Astrocyte (in vitro differentiated cells and primary cell): Measurements from ENCODE around the gene GPR139. TPM values are rescaled to one million over a fixed set of nuclear protein-coding genes. Genes with fewer than 3 reads are reported as not detected.

ENCODE experiments used
- DNase-seq: peaks from one replicate; pipeline ENCODE4 v3.0.0-alpha.2; 2010; ENCODE audit warnings: low read depth
- FAIRE-seq: peaks from 2 replicates; lab custom pipeline; 2011; peaks lifted over from hg19 to GRCh38; lab: Jason Lieb, UNC
- H2AFZ ChIP-seq: 2 replicates; pipeline ENCODE4 v1.6.0; 2012; ENCODE audit warnings: low read depth, low read length, inconsistent platforms
- H3K27ac ChIP-seq: 2 replicates; pipeline ENCODE4 v1.5.1; 2011; ENCODE audit warnings: low read depth, low read length, inconsistent platforms
- H3K27me3 ChIP-seq: 2 replicates; pipeline ENCODE4 v1.6.0; 2011; ENCODE audit warnings: low read length, inconsistent platforms; ENCODE audit not compliant: insufficient read depth
- H3K36me3 ChIP-seq: 2 replicates; pipeline ENCODE4 v1.5.1; 2011; ENCODE audit warnings: low read length, inconsistent platforms; ENCODE audit not compliant: insufficient read depth
- H3K4me1 ChIP-seq: 2 replicates; pipeline ENCODE4 v1.5.1; 2011; ENCODE audit warnings: low read length, inconsistent platforms; ENCODE audit not compliant: insufficient read depth
- H3K4me2 ChIP-seq: 2 replicates; pipeline ENCODE4 v1.6.0; 2012; ENCODE audit warnings: low read length, inconsistent platforms
- H3K4me3 ChIP-seq: 2 replicates; pipeline ENCODE4 v1.5.1; 2011; ENCODE audit warnings: low read depth, mild to moderate bottlenecking, low read length, inconsistent platforms; ENCODE audit not compliant: insufficient read depth
- H3K79me2 ChIP-seq: 2 replicates; pipeline ENCODE4 v1.6.0; 2012; ENCODE audit warnings: mild to moderate bottlenecking, low read length, inconsistent platforms; ENCODE audit not compliant: insufficient read depth
- H3K9ac ChIP-seq: 2 replicates; pipeline ENCODE4 v1.6.0; 2012; ENCODE audit warnings: mild to moderate bottlenecking, low read length, inconsistent platforms
- H3K9me3 ChIP-seq: 2 replicates; pipeline ENCODE4 v1.5.1; 2012; ENCODE audit warnings: low read depth, mild to moderate bottlenecking, low read length, inconsistent platforms; ENCODE audit not compliant: insufficient read depth
- H4K20me1 ChIP-seq: 2 replicates; pipeline ENCODE4 v1.6.0; 2012; ENCODE audit warnings: low read length, inconsistent platforms; ENCODE audit not compliant: insufficient read depth
- H3K27ac Mint-ChIP-seq: one replicate; pipeline ENCODE4 v1.8.0; 2021; ENCODE audit warnings: mild to moderate bottlenecking, mixed read lengths; ENCODE audit not compliant: unreplicated experiment
- H3K27me3 Mint-ChIP-seq: one replicate; pipeline ENCODE4 v1.8.0; 2021; ENCODE audit warnings: low read depth, mixed read lengths; ENCODE audit not compliant: unreplicated experiment
- H3K36me3 Mint-ChIP-seq: one replicate; pipeline ENCODE4 v1.8.0; 2021; ENCODE audit warnings: low read depth, mixed read lengths; ENCODE audit not compliant: unreplicated experiment
- H3K4me1 Mint-ChIP-seq: one replicate; pipeline ENCODE4 v1.8.0; 2021; ENCODE audit warnings: low read depth, mixed read lengths; ENCODE audit not compliant: unreplicated experiment
- H3K4me3 Mint-ChIP-seq: one replicate; pipeline ENCODE4 v1.8.0; 2021; ENCODE audit warnings: mild to moderate bottlenecking, moderate library complexity, mixed read lengths; ENCODE audit not compliant: unreplicated experiment
- H3K9me3 Mint-ChIP-seq: one replicate; pipeline ENCODE4 v1.8.0; 2021; ENCODE audit warnings: mild to moderate bottlenecking, mixed read lengths; ENCODE audit not compliant: unreplicated experiment
- CTCF ChIP-seq: IDR thresholded peaks from 2 replicates; pipeline ENCODE4 v1.5.1; 2011; ENCODE audit warnings: low read depth, mild to moderate bottlenecking, inconsistent platforms, low read length, moderate library complexity; ENCODE audit not compliant: insufficient read depth
- EZH2 ChIP-seq: IDR thresholded peaks from 2 replicates; pipeline ENCODE4 v1.6.1; 2012; ENCODE audit warnings: mild to moderate bottlenecking, low read length, inconsistent platforms; ENCODE audit not compliant: insufficient read depth
- total RNA-seq: library from RNA; stranded (reverse); gene quantifications from 2 replicates; pipeline ENCODE4 v1.2.1, GENCODE V29; 2021

GPR139 gene
- total RNA-seq, 1 donor from 2014 or later, result not detected

DNA sequence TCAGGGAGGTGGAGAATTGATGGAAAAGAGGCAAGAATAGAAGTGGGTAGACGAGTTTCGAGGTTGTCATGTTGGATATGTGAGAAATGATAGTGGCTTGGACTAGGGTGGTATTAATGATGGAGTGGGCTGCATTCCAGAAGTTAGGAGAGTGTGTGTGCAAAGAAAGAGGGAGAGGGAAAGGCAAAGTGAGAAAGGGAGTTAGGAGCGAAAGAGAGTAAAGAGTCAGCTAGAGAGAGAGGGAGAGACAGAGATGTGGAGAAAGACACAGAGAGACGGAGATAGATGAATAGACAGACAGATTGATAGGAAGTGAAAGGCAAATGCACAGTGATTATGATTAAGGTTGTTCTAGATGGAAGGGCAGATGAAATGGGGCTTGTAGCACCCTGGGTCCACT is 5.4 kb upstream of the GPR139 start:
- H3K4me3 Mint-ChIP-seq, result no peak overlapping the region
- no peaks in the 10 kb centered on the region for H4K20me1 ChIP-seq
- H3K27me3 Mint-ChIP-seq, result peaks cover 49% of the 10 kb centered on the region
- H3K27ac ChIP-seq, result no peak overlapping the region
- no peak overlapping the region for H3K4me3 ChIP-seq
- TF ChIP-seq EZH2, result no peak
- no peak for TF ChIP-seq CTCF
- H3K4me2 ChIP-seq, result no peak overlapping the region
- no peaks in the 10 kb centered on the region for H3K79me2 ChIP-seq
- no peaks in the 10 kb centered on the region for H3K4me1 Mint-ChIP-seq
- H2AFZ ChIP-seq, result no peak overlapping the region
- H3K4me1 ChIP-seq, result no peaks in the 10 kb centered on the region
- H3K36me3 Mint-ChIP-seq, result no peaks in the 10 kb centered on the region
- DNase-seq (no peak), FAIRE-seq (no peak)
- no peak overlapping the region for H3K9ac ChIP-seq
- H3K27ac Mint-ChIP-seq, result no peak overlapping the region
- no peaks in the 10 kb centered on the region for H3K27me3 ChIP-seq
- H3K9me3 Mint-ChIP-seq, result no peaks in the 10 kb centered on the region
- no peaks in the 10 kb centered on the region for H3K36me3 ChIP-seq
- no peaks in the 10 kb centered on the region for H3K9me3 ChIP-seq

GRCh38 chr16:20075243-20075642 is 1.6 kb upstream of the GPR139 start:
- no peak overlapping the region for H3K27ac ChIP-seq
- H3K9me3 Mint-ChIP-seq, result no peaks in the 10 kb centered on the region
- H3K9ac ChIP-seq, result no peak overlapping the region
- no peak overlapping the region for H3K4me3 Mint-ChIP-seq
- H3K4me3 ChIP-seq, result no peak overlapping the region
- H4K20me1 ChIP-seq, result no peaks in the 10 kb centered on the region
- no peaks in the 10 kb centered on the region for H3K79me2 ChIP-seq
- no peaks in the 10 kb centered on the region for H3K27me3 ChIP-seq
- no peak overlapping the region for H3K4me2 ChIP-seq
- no peak for FAIRE-seq
- H3K36me3 ChIP-seq, result no peaks in the 10 kb centered on the region
- no peak for DNase-seq
- H3K27ac Mint-ChIP-seq, result no peak overlapping the region
- H3K4me1 Mint-ChIP-seq, result no peaks in the 10 kb centered on the region
- H3K36me3 Mint-ChIP-seq, result no peaks in the 10 kb centered on the region
- no peaks in the 10 kb centered on the region for H3K9me3 ChIP-seq
- TF ChIP-seq CTCF, result no peak
- H3K4me1 ChIP-seq, result no peaks in the 10 kb centered on the region
- peaks cover 68% of the 10 kb centered on the region for H3K27me3 Mint-ChIP-seq
- no peak overlapping the region for H2AFZ ChIP-seq

- no peaks in the 10 kb centered on the region for H3K79me2 ChIP-seq
- Mint-ChIP-seq H3K4me1 (no peaks in the 10 kb centered on the region), H3K27me3 (peaks cover 77% of the 10 kb centered on the region), H3K36me3 (no peaks in the 10 kb centered on the region), H3K9me3 (no peaks in the 10 kb centered on the region), H3K4me3 (peak overlapping the region; percentile 47), H3K27ac (no peak overlapping the region)
- H3K4me3 ChIP-seq, result no peak overlapping the region
- H3K27me3 ChIP-seq, result no peaks in the 10 kb centered on the region
- H3K4me2 ChIP-seq, result no peak overlapping the region
- DNase-seq (no peak), FAIRE-seq (no peak)
- H4K20me1 ChIP-seq, result no peaks in the 10 kb centered on the region
- no peaks in the 10 kb centered on the region for H3K36me3 ChIP-seq
- TF ChIP-seq EZH2 (no peak), CTCF (no peak)
- no peaks in the 10 kb centered on the region for H3K9me3 ChIP-seq
- no peak overlapping the region for H3K27ac ChIP-seq
- H3K9ac ChIP-seq, result no peak overlapping the region
- H2AFZ ChIP-seq, result no peak overlapping the region
- H3K4me1 ChIP-seq, result no peaks in the 10 kb centered on the region
Observed at GRCh38 chr16:20074099-20074991, 655 bp upstream of the GPR139 start.
